HUES48 (cell line): ENCODE measurements around the gene ZC3H8.

Experiments
- H3K27ac ChIP-seq: one replicate; pipeline ENCODE4 v1.7.0; 2013; ENCODE audit warnings: low read depth, low read length, inconsistent platforms
- H3K27me3 ChIP-seq: 2 replicates; pipeline ENCODE4 v1.6.1; 2013; ENCODE audit warnings: mild to moderate bottlenecking, low read length; ENCODE audit not compliant: control insufficient read depth, insufficient read depth
- H3K36me3 ChIP-seq: 2 replicates; pipeline ENCODE4 v1.6.1; 2013; ENCODE audit warnings: low read length; ENCODE audit not compliant: control insufficient read depth, insufficient read depth
- H3K4me1 ChIP-seq: 2 replicates; pipeline ENCODE4 v1.6.1; 2013; ENCODE audit warnings: mild to moderate bottlenecking, low read length; ENCODE audit not compliant: control insufficient read depth, insufficient read depth
- H3K4me3 ChIP-seq: 2 replicates; pipeline ENCODE4 v1.5.1; 2013; ENCODE audit warnings: mild to moderate bottlenecking, low read depth, low read length
- H3K9ac ChIP-seq: 2 replicates; pipeline ENCODE4 v1.6.1; 2013; ENCODE audit warnings: mild to moderate bottlenecking, low read depth, low read length, moderate library complexity
- H3K9me3 ChIP-seq: 2 replicates; pipeline ENCODE4 v1.6.1; 2013; ENCODE audit warnings: low read length; ENCODE audit not compliant: control insufficient read depth, insufficient read depth

The ZC3H8 gene

GRCh38 chr2:112164876-112165275 lies 90.0 kb downstream of the ZC3H8 start:
- Histone ChIP-seq H3K27me3 (no peaks in the 10 kb centered on the region), H3K4me3 (no peak overlapping the region), H3K4me1 (no peaks in the 10 kb centered on the region), H3K36me3 (no peaks in the 10 kb centered on the region), H3K9me3 (no peaks in the 10 kb centered on the region), H3K27ac (no peak overlapping the region), H3K9ac (no peak overlapping the region)

DNA sequence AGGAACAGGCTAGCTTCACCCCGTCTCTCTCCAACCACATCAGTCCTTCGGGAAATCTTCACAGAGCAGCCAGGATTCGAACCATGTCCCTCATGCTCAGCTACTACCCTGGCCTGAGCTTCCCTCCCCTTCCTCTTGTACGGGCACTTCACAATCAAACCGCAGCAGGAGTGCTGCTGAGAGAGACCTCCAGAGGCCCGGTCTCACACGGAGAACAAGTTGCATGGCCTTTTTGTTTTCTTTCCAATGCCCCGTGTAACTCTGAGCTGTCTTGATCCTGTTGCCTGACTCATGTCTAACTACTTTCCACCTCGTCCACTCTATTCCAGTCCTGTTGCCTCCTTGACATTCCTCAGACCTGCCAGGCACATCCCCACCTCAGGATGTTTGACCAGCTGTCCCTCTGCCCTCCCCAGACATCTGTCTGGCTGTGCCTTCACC lies 91.3 kb downstream of the ZC3H8 start:
- Histone ChIP-seq H3K27ac (no peak overlapping the region), H3K36me3 (no peaks in the 10 kb centered on the region), H3K9ac (no peak overlapping the region), H3K9me3 (no peaks in the 10 kb centered on the region), H3K4me1 (no peaks in the 10 kb centered on the region), H3K27me3 (no peaks in the 10 kb centered on the region), H3K4me3 (no peak overlapping the region)

GRCh38 chr2:112162956-112163355 lies 91.9 kb downstream of the ZC3H8 start:
- no peaks in the 10 kb centered on the region for H3K36me3 ChIP-seq
- no peak overlapping the region for H3K27ac ChIP-seq
- no peaks in the 10 kb centered on the region for H3K9me3 ChIP-seq
- no peaks in the 10 kb centered on the region for H3K27me3 ChIP-seq
- H3K4me3 ChIP-seq, result no peak overlapping the region
- H3K4me1 ChIP-seq, result no peaks in the 10 kb centered on the region
- no peak overlapping the region for H3K9ac ChIP-seq

GRCh38 chr2:112162341-112162740 lies 92.5 kb downstream of the ZC3H8 start:
- no peak overlapping the region for H3K27ac ChIP-seq
- no peaks in the 10 kb centered on the region for H3K4me1 ChIP-seq
- no peak overlapping the region for H3K9ac ChIP-seq
- no peaks in the 10 kb centered on the region for H3K27me3 ChIP-seq
- no peaks in the 10 kb centered on the region for H3K9me3 ChIP-seq
- no peaks in the 10 kb centered on the region for H3K36me3 ChIP-seq
- no peak overlapping the region for H3K4me3 ChIP-seq
